ENCODE data around the gene RABGAP1L.
A peak's percentile ranks its signal among the peaks of the same experiment; 100 is the strongest.

Gene RABGAP1L

DNA sequence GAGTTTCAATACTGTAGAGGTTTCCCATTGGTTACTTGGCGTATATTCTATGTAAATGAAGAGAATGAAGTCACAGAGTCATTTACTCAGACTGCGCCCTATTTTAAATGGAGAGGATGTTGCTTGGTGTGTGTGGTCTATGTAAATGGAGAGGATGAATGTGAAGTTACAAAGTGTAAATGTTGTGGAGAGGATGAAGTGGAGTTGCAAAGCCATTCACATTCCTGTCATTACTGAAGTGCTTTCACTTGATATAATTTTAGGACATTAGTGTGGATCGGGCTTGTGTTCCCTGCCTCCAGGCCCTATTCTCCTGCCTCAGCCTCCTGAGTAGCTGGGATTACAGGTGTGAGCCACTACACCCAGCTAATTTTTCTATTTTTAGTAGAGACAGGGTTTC lies 741.0 kb downstream of the RABGAP1L start:
- no peak for ATAC-seq
- no peaks in the 10 kb centered on the region for H3K27me3 Mint-ChIP-seq

DNA sequence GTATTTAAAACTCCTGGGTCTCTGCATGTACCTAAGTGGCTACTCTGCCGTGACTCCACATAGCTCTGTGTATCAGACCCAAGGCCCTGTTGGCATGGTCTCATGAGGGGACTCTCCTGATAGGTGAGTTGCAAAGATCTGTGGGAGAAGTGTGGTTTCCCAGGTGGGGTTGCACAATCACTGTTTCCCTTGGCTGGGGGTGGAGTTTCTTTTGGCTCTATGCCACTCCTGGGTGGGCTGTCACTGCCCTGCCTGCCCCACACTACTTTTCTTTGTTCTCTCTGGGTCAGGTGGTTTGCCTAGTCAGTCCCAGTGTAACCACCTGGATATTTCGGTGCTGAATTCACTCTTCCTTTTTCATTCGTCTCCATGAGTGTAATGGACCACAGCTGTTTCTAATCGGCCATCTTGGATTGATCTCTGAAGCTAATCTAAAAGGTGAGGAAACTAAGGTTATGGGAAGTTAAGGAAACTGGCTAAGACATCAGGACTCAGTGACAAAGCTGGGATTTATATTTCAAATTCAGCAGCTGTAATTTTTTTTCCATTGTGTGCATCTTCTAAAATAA lies 743.3 kb downstream of the RABGAP1L start:
- H3K4me1 Mint-ChIP-seq: no peaks in the 10 kb centered on the region
- H3K27ac Mint-ChIP-seq: no peak overlapping the region
- peaks cover 9% of the 10 kb centered on the region for H3K9me3 Mint-ChIP-seq
- no peaks in the 10 kb centered on the region for H3K27me3 Mint-ChIP-seq
- no peak overlapping the region for H3K4me3 Mint-ChIP-seq
- peaks cover 70% of the 10 kb centered on the region for H3K36me3 Mint-ChIP-seq
- ATAC-seq: no peak

More for the DNA sequence above, 741.0 kb downstream of the RABGAP1L start:
- Mint-ChIP-seq H3K36me3 (peaks cover 64% of the 10 kb centered on the region), H3K9me3 (peaks cover 9% of the 10 kb centered on the region), H3K4me1 (no peaks in the 10 kb centered on the region), H3K27ac (no peak overlapping the region), H3K4me3 (no peak overlapping the region)

DNA sequence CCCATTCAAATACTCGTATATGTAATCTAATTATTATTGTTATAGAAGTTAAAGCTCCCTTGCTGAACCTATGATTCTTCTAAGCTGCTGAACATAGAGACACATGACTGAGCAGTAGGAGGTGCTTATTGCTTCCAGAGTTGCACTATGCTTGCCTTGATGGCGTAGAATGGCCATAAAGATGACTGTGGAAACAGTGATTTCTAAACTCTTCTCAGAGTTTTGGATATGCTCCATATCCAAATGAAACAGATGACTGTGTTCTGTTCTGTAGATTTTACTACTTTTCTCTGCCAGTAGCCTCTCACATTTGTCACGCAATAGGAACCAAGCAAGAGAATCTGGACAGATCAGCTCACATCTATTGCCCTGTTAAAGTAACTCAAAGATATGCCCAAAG lies 752.3 kb downstream of the RABGAP1L start:
- Mint-ChIP-seq H3K27ac (no peak overlapping the region), H3K4me3 (no peak overlapping the region), H3K27me3 (no peaks in the 10 kb centered on the region), H3K4me1 (peaks cover 16% of the 10 kb centered on the region), H3K36me3 (peaks cover 15% of the 10 kb centered on the region), H3K9me3 (no peaks in the 10 kb centered on the region)
- ATAC-seq: no peak

DNA sequence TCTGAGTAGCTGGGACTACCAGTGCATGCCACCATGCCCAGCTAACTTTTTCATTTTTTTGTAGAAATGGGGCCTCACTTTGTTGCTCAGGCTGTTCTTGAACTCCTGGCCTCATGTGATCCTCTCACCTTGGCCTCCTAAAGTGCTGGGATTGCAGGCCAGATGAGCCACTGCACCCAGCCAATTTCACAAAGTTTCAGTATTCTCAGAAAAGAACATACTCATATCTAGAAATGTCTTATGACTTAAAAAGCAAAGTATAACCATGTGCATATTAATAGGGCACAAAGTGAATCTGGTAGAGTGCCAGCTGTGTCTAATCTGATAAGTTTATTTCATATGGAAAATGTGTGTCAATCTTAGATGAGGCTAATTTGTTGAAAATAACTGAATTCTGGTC lies 752.9 kb downstream of the RABGAP1L start:
- Mint-ChIP-seq H3K4me1 (peaks cover 17% of the 10 kb centered on the region), H3K4me3 (no peak overlapping the region), H3K27me3 (no peaks in the 10 kb centered on the region), H3K9me3 (no peaks in the 10 kb centered on the region), H3K27ac (peak overlapping the region; percentile 55), H3K36me3 (peaks cover 15% of the 10 kb centered on the region)
- peak; percentile 58 for ATAC-seq

DNA sequence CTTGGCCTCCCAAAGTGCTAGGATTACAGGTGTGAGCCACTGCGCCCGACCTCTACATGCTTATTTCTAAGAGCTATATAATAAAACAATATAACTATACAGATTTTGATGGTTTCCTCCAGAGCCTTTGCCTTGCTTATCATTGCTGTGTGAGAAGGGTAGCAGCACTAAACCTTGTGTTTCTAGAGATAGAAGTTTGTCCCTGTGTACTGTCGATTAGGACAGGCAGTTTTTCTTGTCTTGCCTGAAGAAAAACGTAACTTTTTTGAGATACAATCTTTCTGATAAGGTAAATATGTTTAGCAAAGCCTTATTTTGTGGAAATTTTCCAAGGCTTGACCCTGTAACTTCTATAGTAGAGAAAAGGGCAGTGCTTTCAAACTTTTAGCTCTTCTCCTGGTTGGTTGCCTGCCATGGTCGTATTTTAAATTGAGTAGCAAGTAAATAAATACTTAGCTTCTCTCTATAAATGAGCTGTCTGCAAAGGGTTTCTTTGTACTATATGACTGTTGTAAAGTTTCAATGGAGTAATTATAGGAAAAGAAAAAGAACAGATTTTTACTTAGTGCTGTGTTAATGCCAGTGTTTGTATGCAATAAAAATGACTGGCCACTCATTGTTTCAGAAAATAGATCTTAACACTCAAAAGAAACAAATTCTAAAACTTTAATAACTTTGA lies 754.0 kb downstream of the RABGAP1L start:
- peaks cover 7% of the 10 kb centered on the region for H3K36me3 Mint-ChIP-seq
- H3K9me3 Mint-ChIP-seq: no peaks in the 10 kb centered on the region
- ATAC-seq: no peak
- peaks cover 17% of the 10 kb centered on the region for H3K4me1 Mint-ChIP-seq
- peak overlapping the region; percentile 55 for H3K27ac Mint-ChIP-seq
- no peaks in the 10 kb centered on the region for H3K27me3 Mint-ChIP-seq
- no peak overlapping the region for H3K4me3 Mint-ChIP-seq

DNA sequence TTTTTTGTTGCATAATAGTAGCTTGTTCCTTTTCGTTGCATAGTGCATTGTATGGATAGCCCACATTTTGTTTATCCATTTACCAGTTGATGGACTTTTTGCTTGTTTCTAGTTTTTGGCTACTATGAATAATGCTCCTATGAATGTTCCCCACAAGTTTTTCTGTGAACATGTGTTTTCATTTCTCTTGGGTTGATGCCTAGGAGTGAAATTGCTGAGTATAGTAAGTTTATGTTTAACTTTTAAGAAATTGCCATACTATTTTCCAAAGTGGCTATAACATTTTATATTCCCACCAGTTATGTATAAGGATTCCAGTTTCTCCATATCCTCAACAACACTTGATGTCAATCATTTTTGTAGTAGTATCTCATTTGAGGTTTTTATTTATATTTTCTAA lies 755.7 kb downstream of the RABGAP1L start:
- no peaks in the 10 kb centered on the region for H3K27me3 Mint-ChIP-seq
- H3K36me3 Mint-ChIP-seq: peaks cover 4% of the 10 kb centered on the region
- H3K4me3 Mint-ChIP-seq: no peak overlapping the region
- H3K4me1 Mint-ChIP-seq: peaks cover 9% of the 10 kb centered on the region
- H3K27ac Mint-ChIP-seq: no peak overlapping the region
- ATAC-seq: no peak
- H3K9me3 Mint-ChIP-seq: peaks cover 1% of the 10 kb centered on the region

DNA sequence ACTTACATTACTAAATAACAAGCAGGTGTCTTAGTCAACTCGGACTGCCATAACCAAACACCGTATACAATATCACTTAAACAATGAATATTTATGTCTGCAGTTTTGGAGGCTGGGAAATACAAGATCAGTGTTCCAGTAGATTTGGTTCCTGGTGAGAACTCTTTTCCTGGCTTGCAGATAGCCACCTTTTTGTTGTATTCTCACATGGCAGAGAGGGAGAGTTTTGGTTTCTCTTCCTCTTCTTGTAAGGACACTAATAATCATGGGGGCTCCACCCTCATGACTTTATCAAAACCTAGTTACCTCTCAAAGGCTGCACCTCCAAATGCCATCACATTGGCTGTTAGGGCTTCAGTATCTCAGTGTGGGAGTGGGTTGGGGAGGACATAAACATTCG lies 757.5 kb downstream of the RABGAP1L start:
- H3K27ac Mint-ChIP-seq: peak overlapping the region; percentile 65

DNA sequence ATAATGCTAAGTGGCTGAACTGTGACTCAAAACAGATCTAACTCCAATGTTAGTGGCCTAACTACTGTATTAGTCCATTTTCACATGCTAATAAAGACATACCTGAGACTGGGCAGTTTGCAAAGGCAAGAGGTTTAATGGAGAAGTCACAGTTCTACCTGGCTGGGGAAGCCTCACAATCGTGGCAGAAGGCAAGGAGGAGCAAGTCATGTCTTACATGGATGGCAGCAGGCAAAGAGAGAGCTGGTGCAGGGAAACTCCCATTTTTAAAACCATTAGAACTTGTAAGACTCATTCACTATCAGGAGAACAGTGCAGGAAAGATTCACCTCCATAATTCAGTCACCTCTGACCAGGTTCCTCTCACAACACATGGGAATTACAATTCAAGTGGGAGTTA lies 760.8 kb downstream of the RABGAP1L start:
- Mint-ChIP-seq H3K9me3 (peaks cover 8% of the 10 kb centered on the region), H3K4me3 (no peak overlapping the region), H3K36me3 (peaks cover 24% of the 10 kb centered on the region), H3K27ac (no peak overlapping the region), H3K4me1 (peaks cover 8% of the 10 kb centered on the region), H3K27me3 (no peaks in the 10 kb centered on the region)
- no peak for ATAC-seq

More for the DNA sequence above, 757.5 kb downstream of the RABGAP1L start:
- peaks cover 8% of the 10 kb centered on the region for H3K4me1 Mint-ChIP-seq
- H3K4me3 Mint-ChIP-seq: no peak overlapping the region
- peaks cover 11% of the 10 kb centered on the region for H3K36me3 Mint-ChIP-seq
- H3K9me3 Mint-ChIP-seq: peaks cover 3% of the 10 kb centered on the region
- ATAC-seq: peak; percentile 53
- no peaks in the 10 kb centered on the region for H3K27me3 Mint-ChIP-seq

DNA sequence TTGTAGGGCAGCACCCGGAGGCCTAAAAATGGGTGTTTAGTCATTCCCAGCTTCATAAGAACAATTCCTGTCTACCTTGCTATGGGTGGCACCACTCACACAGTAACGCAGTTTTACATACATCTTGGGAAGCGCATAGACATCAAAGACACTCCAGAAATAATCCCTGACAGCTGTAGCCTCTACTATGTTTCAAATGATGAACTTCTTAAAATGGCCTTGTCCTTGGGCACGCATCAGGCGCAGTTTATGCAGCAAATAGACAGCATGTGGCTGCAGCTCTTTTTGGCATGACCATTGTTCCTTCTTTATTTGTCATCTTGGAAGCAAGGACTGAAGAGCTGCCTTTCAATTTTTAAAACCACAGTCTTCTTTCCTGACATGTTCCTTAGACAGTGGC lies 762.8 kb downstream of the RABGAP1L start:
- Mint-ChIP-seq H3K9me3 (peaks cover 8% of the 10 kb centered on the region), H3K36me3 (peaks cover 28% of the 10 kb centered on the region), H3K27ac (no peak overlapping the region), H3K4me1 (no peaks in the 10 kb centered on the region), H3K27me3 (no peaks in the 10 kb centered on the region), H3K4me3 (no peak overlapping the region)
- ATAC-seq: no peak

DNA sequence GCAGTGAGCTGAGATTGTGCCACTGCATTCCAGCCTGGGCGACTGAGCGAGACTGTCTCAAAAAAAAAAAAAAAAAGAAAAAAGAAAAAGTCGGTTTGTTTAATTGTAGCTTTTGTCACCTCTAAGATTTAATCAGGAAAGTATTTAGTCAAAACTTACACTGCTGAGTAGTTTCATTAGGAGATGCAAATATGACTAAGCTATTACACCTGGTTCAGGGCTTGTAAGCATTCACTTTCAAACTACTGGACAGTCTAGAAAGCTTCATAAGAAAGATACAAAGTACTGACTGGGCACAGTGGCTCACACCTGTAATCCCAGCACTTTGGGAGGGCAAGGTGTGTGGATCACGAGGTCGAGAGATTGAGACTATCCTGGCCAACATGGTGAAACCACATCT lies 764.5 kb downstream of the RABGAP1L start:
- H3K4me3 Mint-ChIP-seq: no peak overlapping the region
- peaks cover 8% of the 10 kb centered on the region for H3K4me1 Mint-ChIP-seq
- no peak overlapping the region for H3K27ac Mint-ChIP-seq
- H3K36me3 Mint-ChIP-seq: peaks cover 36% of the 10 kb centered on the region
- no peaks in the 10 kb centered on the region for H3K27me3 Mint-ChIP-seq
- peaks cover 8% of the 10 kb centered on the region for H3K9me3 Mint-ChIP-seq
- no peak for ATAC-seq

DNA sequence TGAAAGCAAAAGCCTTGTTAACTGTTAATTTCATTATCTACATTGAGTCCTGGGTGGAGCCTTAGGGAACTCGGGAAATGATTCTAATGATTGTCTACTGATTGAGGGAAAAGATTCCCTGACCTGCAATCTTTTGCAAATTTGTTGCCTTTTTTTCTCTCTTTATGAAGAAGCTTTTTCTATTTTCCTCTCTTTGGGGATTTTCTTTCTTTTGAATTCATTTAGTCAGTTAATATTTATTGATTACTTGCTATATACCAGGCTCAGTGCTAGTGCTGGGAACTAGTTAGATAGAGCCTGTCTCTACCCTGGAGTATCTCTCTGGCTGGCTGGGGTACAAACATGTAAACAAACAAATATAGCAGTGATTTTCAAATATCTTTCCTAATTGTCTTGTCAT lies 769.2 kb downstream of the RABGAP1L start:
- Mint-ChIP-seq H3K36me3 (peaks cover 21% of the 10 kb centered on the region), H3K4me3 (no peak overlapping the region), H3K27ac (peak overlapping the region; percentile 8), H3K9me3 (peaks cover 5% of the 10 kb centered on the region), H3K4me1 (peaks cover 8% of the 10 kb centered on the region), H3K27me3 (no peaks in the 10 kb centered on the region)
- no peak for ATAC-seq

DNA sequence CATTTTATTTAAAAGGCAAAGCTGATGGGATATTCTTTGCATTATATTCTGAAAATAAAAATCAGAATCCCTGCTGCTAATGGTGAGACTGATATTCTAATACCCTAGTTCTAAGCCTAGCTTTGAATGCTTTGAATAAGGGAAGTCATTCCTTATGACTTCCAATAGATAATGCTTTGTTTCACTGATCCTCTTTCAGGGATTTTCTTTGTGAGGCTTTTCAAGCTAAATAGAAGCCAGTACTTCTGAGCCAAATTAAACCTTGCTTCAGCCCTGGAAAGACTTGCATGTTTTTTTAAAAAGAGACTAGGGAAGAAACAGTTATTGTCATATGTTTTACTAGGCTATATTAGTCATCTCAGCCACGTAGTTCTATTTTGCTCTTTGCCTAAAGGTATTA lies 771.9 kb downstream of the RABGAP1L start:
- Mint-ChIP-seq H3K4me3 (no peak overlapping the region), H3K27ac (no peak overlapping the region), H3K27me3 (no peaks in the 10 kb centered on the region), H3K36me3 (peaks cover 8% of the 10 kb centered on the region), H3K9me3 (no peaks in the 10 kb centered on the region), H3K4me1 (peaks cover 13% of the 10 kb centered on the region)
- no peak for ATAC-seq

DNA sequence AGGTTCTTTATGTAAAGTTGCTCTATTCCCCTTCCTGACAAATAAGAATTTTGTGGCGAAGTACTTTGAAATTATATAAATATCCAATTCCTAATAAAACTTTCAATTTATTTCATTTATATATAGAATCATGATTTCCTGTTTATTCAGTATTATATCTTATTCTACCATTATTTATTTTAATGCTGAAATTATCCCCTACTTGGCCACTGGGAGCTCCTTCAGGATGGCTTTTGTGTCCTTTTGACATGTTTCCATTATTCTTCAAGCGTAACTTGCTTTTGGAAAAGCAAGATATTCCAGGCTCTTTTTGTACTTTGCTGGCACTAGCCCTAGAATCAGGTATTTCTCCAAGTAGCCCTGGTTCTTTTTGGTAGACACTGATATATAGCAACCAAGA lies 773.3 kb downstream of the RABGAP1L start:
- no peak for ATAC-seq
- peaks cover 8% of the 10 kb centered on the region for H3K36me3 Mint-ChIP-seq
- no peak overlapping the region for H3K27ac Mint-ChIP-seq
- no peaks in the 10 kb centered on the region for H3K9me3 Mint-ChIP-seq
- peaks cover 13% of the 10 kb centered on the region for H3K4me1 Mint-ChIP-seq
- no peaks in the 10 kb centered on the region for H3K27me3 Mint-ChIP-seq
- no peak overlapping the region for H3K4me3 Mint-ChIP-seq

DNA sequence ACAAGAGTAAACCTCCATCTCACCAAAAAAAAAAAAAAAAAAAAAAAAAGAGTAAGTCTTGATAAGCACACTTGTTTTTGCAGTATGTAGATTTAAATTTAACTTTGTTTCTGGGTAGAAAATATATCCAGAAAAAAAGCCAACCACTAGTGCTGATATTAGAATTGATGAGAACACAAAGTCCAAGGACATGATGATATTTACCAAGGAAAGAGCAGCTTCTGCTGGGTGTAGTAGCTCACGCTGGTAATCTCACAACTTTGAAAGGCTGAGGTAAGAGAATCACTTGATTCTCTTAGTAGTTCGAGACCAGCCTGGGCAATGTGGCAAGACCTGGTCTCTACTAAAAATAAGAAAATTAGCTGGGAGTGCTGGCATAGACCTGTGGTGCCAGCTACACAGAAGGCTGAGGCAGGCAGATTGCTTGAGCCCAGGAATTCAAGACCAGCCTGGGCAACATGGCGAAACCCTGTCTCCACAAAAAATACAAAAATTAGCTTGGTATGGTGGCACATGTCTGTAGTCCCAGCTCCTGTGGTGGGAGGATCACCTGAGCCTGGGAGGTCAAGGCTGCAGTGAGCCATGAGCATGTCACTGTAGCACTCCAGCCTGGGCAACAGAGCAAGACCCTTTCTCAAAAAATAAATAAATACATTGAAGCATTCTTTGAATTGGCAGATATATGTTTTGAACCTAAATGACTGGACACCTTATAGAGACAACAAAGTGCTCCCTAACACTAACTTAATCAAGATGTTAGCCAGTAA lies 776.8 kb downstream of the RABGAP1L start:
- no peak for ATAC-seq
- H3K4me3 Mint-ChIP-seq: no peak overlapping the region
- H3K9me3 Mint-ChIP-seq: no peaks in the 10 kb centered on the region
- peaks cover 10% of the 10 kb centered on the region for H3K36me3 Mint-ChIP-seq
- H3K27me3 Mint-ChIP-seq: no peaks in the 10 kb centered on the region
- H3K27ac Mint-ChIP-seq: no peak overlapping the region
- H3K4me1 Mint-ChIP-seq: peaks cover 23% of the 10 kb centered on the region

DNA sequence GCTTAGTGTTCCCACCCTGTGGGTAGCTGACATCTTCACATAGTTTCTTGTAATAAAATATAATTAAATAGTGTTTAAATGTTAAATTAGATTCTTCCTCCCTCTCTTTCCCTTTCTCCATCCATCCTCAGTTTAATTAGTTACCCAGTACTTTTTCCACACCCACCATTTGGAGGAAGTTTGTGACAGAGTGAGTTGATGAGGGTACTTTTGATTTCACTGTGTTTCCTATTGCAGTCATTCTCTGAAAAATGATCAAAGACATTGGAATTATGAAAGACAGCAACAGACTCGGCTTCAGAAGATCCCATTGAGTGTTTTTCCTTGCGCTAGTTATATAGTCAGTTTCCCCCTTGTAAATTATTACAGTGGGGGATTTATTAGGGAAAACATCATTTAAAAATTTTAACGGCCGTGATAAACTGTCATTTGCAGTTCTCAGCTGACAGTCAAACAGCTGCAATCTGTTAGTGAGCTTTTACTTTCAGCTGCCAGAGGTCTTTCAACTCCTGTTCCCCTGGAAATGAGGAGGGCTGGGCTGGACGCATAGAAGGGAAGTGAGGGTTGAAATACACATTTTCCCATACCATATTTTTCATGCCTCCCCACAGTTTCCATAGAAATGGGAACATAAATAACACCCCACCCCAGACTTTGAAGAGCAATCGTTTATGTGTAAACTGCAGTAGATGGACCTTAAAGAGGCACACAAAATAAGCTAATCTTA lies 779.1 kb downstream of the RABGAP1L start:
- peaks cover 44% of the 10 kb centered on the region for H3K4me1 Mint-ChIP-seq
- no peak for ATAC-seq
- no peaks in the 10 kb centered on the region for H3K27me3 Mint-ChIP-seq
- H3K4me3 Mint-ChIP-seq: no peak overlapping the region
- peaks cover 10% of the 10 kb centered on the region for H3K36me3 Mint-ChIP-seq
- no peaks in the 10 kb centered on the region for H3K9me3 Mint-ChIP-seq
- H3K27ac Mint-ChIP-seq: peak overlapping the region; percentile 61

All from stimulated activated memory B cell treated with anti-CD40 and anti-IgM and Interleukin-4, amounts not matched to agents 10 μg/mL and 1 μg/mL and 100 μg/mL, for 72 hours (primary cell).